PC-9 (cell line): ENCODE data around the gene CLNK.

ENCODE experiments used
- CTCF ChIP-seq: fragments of 200-600 bp; sonication (generic); conservative IDR thresholded peaks from 2 replicates; pipeline ENCODE4 v1.6.1; 2017; ENCODE audit warnings: mixed run types, antibody characterized with exemption, mild to moderate bottlenecking, moderate library complexity
- EZH2 ChIP-seq: fragments of 200-600 bp; sonication (generic); IDR thresholded peaks from 2 replicates; pipeline ENCODE4 v1.8.0; 2017; ENCODE audit warnings: antibody characterized with exemption, low read depth

GRCh38 chr4:10623241-10623640 is 61.3 kb downstream of the CLNK start:
- no peak for TF ChIP-seq CTCF
- TF ChIP-seq EZH2: no peak
